ENCODE measurements around the gene FIGN. TPM values are rescaled to one million over a fixed set of nuclear protein-coding genes. Genes with fewer than 3 reads are reported as not detected.

The FIGN gene
- total RNA-seq, 4 donors from 2014 or later: 0.42 to 3.1 (median 1.3) TPM

GRCh38 chr2:163670929-163671328 is 64.9 kb downstream of the FIGN start:
- no peak for TF ChIP-seq CTCF (IDR thresholded peaks at IDR 0.05 in 4 of 5, conservative IDR thresholded peaks at IDR 0.05 in 1 of 5)
- no peak for TF ChIP-seq POLR2A (IDR thresholded peaks at IDR 0.05)
- no peaks in the 10 kb centered on the region for H3K27me3 ChIP-seq
- peaks cover 0 to 3% of the 10 kb centered on the region in 2 donors for H3K4me1 ChIP-seq
- intact Hi-C loops (cut with DNase I; ENCODE audit: low total_unique reads) (no loop called here), in situ Hi-C loops (cut with MboI; ENCODE audit: low sequenced_read_pairs in 4 of 4) (no loop called here)
- no peaks in the 10 kb centered on the region for H3K9me3 ChIP-seq
- ATAC-seq (no peak), DNase-seq (no peak)
- H3K4me3 ChIP-seq: no peak overlapping the region
- no peak overlapping the region for H3K27ac ChIP-seq
- H3K36me3 ChIP-seq: no peaks in the 10 kb centered on the region

- no peak overlapping the region for H3K4me3 ChIP-seq
- no peak for TF ChIP-seq CTCF (IDR thresholded peaks at IDR 0.05 in 4 of 5, conservative IDR thresholded peaks at IDR 0.05 in 1 of 5)
- TF ChIP-seq POLR2A (IDR thresholded peaks at IDR 0.05): no peak
- no peak for DNase-seq
- no peaks in the 10 kb centered on the region for H3K36me3 ChIP-seq
- no peaks in the 10 kb centered on the region for H3K27me3 ChIP-seq
- H3K9me3 ChIP-seq: no peaks in the 10 kb centered on the region
- intact Hi-C loops (cut with DNase I; ENCODE audit: low total_unique reads) (no loop called here), in situ Hi-C loops (cut with MboI; ENCODE audit: low sequenced_read_pairs in 4 of 4) (no loop called here)
- no peak for ATAC-seq
- no peak overlapping the region for H3K27ac ChIP-seq
- peaks cover 0 to 3% of the 10 kb centered on the region in 2 donors for H3K4me1 ChIP-seq
Observed at GRCh38 chr2:163669506-163669905, 66.3 kb downstream of the FIGN start.

- TF ChIP-seq CTCF (IDR thresholded peaks at IDR 0.05 in 4 of 5, conservative IDR thresholded peaks at IDR 0.05 in 1 of 5): no peak
- no peak for TF ChIP-seq POLR2A (IDR thresholded peaks at IDR 0.05)
- Histone ChIP-seq H3K27ac (no peak overlapping the region), H3K9me3 (no peaks in the 10 kb centered on the region), H3K4me3 (no peak overlapping the region), H3K4me1 (peaks cover 0 to 3% of the 10 kb centered on the region in 2 donors), H3K27me3 (no peaks in the 10 kb centered on the region), H3K36me3 (no peaks in the 10 kb centered on the region)
- intact Hi-C loops (cut with DNase I; ENCODE audit: low total_unique reads) (no loop called here), in situ Hi-C loops (cut with MboI; ENCODE audit: low sequenced_read_pairs in 4 of 4) (no loop called here)
- ATAC-seq (no peak), DNase-seq (no peak)
Observed at GRCh38 chr2:163667064-163667887, 68.5 kb downstream of the FIGN start.

GRCh38 chr2:163665817-163666216 is 70.0 kb downstream of the FIGN start:
- Histone ChIP-seq H3K9me3 (no peaks in the 10 kb centered on the region), H3K27ac (no peak overlapping the region), H3K4me1 (peaks cover 0 to 3% of the 10 kb centered on the region in 2 donors), H3K27me3 (no peaks in the 10 kb centered on the region), H3K36me3 (no peaks in the 10 kb centered on the region), H3K4me3 (no peak overlapping the region)
- intact Hi-C loops (cut with DNase I; ENCODE audit: low total_unique reads): no loop called here
- DNase-seq (no peak), ATAC-seq (no peak)
- in situ Hi-C loops (cut with MboI; ENCODE audit: low sequenced_read_pairs in 4 of 4): no loop called here
- TF ChIP-seq POLR2A (IDR thresholded peaks at IDR 0.05) (no peak), CTCF (IDR thresholded peaks at IDR 0.05 in 4 of 5, conservative IDR thresholded peaks at IDR 0.05 in 1 of 5) (no peak)

All from gastrocnemius medialis (tissue), 4 donors.